HG02798 (cell line): ENCODE measurements around the gene ARID1B.
"Not testable (repeated sequence)": the region's sequence is repeated elsewhere in the genome, so short reads cannot be mapped to it uniquely, and the experiment has no call there.

ENCODE experiments used
- ATAC-seq: cut with Tn5 transposase; IDR thresholded peaks from one replicate; pipeline ENCODE4 v1.9.1; 2021; ENCODE audit warnings: mild to moderate bottlenecking; ENCODE audit not compliant: unreplicated experiment, poor library complexity

Gene ARID1B

GRCh38 chr6:156925718-156926607 is 148.8 kb downstream of the ARID1B start:
- peak; percentile 82 for ATAC-seq

GRCh38 chr6:156928126-156928525 is 150.9 kb downstream of the ARID1B start:
- no peak for ATAC-seq

- ATAC-seq: no peak
These were observed 151.8 kb downstream of the ARID1B start for GRCh38 chr6:156928972-156929371.

DNA sequence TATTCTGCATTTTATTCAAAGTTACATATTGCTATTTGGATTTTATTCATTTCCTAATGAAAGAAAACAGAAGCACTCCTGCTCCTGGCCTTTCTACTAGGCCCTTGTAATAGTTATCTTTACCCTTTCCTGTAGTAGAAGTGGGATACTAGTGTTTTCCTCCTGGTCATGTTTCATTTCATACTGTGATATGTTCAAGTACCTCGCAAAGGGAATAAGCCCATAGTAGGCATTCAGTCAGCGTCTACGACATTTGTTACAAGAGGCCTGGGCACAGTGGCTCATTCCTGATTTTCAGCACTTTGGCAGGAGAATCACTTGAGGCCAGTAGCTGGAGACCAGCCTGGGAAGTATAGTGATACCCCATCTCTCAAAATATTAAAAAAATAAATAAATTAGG is 154.1 kb downstream of the ARID1B start:
- ATAC-seq: no peak

GRCh38 chr6:156933201-156934068 is 156.3 kb downstream of the ARID1B start:
- ATAC-seq: no peak

DNA sequence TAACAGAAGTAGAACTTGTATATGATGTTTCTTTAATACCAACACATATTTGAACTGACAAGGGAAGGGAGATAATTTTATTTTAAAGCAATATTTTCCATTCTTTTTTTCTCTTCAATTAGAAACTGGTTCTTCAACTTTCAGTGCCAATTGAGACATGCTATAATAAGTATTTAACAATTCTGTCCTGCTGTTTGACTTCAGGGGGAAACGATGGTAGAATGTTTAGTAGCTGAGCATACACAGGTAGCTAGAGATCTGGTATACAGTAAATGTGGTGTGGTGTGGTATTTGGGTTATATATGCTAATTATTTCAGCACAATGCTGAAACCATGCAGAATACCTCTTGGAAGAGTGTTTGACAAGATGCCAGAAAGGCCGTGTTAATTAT is 156.9 kb downstream of the ARID1B start:
- no peak for ATAC-seq

- no peak for ATAC-seq
These were observed 157.8 kb downstream of the ARID1B start for GRCh38 chr6:156935000-156935399.

GRCh38 chr6:156938143-156938542 is 161.0 kb downstream of the ARID1B start:
- ATAC-seq: no peak

- ATAC-seq: no peak
These were observed 163.0 kb downstream of the ARID1B start for GRCh38 chr6:156940221-156940620.

DNA sequence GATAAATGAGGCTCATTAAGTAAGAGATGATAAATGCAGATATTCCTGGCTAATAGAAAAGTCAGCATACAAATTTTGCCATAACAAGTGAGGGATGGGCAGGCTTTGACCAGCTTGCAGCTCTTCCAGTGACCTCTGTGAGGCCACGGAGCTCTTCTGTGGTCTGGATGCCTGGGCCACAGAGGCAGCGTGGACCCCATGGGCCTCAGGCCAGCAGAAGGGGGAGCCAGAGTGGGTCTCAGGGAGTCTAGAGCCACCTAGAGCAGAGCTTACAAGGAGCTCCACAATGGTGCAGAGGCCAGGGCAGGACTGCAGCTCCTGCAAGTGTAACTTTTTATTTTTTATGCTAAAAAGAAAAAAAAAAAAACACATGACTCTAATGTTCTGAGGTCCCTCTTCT is 165.1 kb downstream of the ARID1B start:
- no peak for ATAC-seq

GRCh38 chr6:156943166-156943565 is 166.0 kb downstream of the ARID1B start:
- ATAC-seq: no peak

GRCh38 chr6:156943816-156944215 is 166.6 kb downstream of the ARID1B start:
- no peak for ATAC-seq

DNA sequence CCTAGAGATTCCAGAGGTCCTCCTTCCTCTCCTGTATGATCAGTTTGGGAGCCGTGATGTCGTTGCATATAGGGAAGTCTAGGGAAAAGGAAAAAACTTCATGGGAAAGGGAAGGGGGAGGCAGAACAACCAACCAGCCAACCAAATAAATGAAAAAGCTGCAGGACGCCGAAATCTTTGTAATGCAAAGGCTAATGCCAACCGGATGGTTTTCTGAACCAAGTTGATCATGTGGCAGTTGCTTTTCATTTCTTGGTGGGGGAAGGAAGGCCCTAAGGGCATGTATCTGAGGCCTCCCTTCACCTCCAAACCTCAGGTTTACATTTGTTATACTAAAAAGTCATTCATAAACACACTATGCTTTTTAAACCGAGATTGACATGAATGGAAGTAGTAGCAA is 167.2 kb downstream of the ARID1B start:
- ATAC-seq: no peak

GRCh38 chr6:156945789-156946172 is 168.6 kb downstream of the ARID1B start:
- not testable (repeated sequence) for ATAC-seq

DNA sequence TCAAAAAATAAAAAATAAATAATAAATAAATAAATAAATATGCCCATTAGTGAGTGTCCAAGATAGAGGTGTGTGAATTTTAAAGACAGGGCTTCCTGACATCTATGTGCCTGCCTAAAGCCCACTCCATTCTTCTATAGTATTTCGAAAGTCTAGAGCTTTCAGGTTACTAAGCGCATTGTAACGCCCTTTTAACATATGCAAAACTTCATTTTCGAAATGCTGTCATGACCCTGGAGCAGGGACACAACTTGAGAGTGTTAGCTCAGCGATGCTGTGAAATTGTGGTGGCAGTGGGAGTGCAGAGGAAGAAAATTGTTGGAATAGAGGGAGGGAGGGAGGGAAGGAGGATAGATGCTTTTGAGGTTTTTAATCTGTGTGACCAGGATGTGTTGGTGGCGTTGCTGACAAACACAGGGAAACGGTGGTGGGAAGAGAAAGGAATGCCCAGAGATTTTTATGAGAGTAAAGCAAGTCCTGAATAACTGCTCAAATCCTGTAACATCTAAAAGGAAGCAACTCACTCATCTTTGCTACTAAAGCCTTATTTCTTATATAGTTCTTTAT is 169.3 kb downstream of the ARID1B start:
- ATAC-seq: no peak

DNA sequence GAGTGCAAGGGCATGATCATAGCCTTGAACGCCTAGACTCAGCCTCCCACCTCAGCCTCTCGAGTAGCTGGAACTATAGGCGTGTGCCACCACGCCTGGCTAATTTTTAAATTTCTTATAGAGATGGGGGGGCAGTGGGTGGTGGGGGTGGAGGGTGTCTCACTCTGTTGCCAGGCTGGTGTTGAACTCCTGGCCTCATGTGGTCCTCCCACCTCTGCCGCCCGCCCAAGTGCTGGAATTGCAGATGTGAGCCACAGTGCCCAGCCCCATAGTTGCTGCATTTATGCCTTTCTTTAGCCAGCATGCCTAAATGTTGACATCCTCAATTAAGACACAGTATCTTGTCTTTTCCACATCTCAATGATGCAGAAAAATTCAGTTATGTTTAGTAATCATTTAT is 171.1 kb downstream of the ARID1B start:
- no peak for ATAC-seq

DNA sequence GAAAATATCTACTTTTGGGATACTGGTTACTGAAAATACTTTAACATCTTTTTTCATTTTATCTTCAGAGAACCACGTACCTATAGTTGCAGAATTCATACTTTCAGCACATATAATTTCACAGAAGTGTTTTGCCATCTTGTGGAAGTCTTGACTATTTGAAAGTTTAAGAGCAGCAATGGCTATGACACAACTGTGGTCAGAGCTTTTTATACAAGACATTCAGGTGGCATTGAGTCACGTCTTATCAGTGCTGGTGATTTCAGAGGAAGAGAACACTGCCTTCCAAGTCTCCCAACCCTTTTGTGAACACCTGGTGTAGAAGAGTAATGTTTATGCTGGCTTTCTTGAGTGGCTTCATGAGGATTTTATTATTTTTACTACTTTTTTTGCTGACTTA is 171.6 kb downstream of the ARID1B start:
- ATAC-seq: no peak

DNA sequence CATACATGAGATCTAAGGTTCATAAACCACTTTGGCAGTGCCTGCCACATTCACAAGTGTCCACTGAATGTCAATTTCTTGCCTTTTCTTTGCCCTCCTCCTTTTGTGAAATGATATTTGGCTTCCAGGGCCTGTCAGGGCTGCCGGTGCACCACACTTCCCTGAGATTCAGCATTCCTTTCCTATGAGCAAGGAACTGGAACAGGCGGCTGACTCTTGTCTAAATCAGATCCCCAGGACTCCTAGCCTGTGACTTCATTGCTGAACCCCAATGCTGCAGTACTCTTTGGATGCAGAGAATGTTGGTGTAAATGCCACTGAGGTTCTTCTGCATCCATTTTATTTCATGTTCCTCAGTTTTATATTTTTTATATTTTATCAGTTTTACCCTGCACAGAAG is 172.2 kb downstream of the ARID1B start:
- no peak for ATAC-seq

DNA sequence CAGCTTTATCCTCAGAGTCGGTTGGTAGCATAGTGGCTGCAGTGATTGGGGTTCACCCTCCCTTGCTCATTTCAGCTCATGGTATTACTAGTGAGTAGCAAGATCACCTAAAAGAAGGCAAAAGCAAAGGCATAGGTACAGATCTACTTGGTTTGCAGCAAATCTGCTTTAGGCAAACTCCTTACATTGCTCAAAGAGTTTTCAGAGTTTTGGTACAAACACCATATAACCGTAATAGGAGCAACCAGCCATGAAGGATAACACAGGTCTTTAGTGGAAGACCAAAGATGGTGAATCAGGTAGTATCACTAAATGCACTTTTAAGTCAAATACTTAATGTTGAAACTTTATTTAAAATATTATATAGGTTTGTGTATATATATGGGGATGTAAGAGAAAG is 172.9 kb downstream of the ARID1B start:
- no peak for ATAC-seq

DNA sequence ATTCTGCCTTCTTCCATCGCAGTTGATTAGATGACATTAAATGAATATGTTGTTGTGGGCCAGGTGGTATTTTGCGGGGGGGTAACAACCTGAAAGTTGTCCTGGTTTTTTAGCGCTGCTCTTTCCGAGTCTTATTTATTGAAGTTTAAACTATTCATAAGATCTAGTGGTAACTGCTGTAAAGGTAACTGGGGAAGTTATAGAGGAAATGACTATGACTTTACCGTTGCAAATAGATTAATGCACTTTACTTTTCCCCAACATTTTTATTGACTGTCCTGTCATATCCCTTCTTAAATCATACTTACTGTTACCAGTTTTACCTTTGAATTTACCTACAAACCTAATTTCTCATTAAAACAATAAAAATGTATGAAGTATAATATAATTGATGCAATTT is 173.4 kb downstream of the ARID1B start:
- ATAC-seq: no peak

DNA sequence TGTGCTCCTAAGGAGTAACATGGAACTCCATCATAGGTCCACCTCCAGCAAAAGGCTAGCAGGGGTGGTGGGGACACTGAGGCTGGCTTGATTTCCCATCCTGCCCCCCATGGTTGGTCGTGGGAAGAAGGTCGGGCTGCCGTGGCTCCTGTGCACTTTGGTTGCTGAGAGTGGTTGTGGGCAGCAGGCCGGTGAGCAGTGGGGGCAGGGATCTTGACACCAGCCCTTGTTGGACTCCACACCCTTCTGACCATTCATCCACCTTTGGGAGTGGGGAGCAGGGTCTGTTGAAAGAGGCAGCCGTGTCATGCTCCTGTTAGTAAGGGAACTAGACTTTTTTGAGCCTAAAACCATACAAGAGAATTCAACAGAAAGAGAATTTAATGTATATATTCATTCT is 175.2 kb downstream of the ARID1B start:
- ATAC-seq: no peak
